ENCODE results near the gene CCDC157. TPM values are rescaled to one million over a fixed set of nuclear protein-coding genes. Genes with fewer than 3 reads are reported as not detected.

CCDC157 gene
- total and polyA plus RNA-seq, 10 of the 15 experiments (the other 5 are each of a cell fraction or from before 2014, with no cell fraction given), result 0.10 to 2.8 (median 1.2) TPM

DNA sequence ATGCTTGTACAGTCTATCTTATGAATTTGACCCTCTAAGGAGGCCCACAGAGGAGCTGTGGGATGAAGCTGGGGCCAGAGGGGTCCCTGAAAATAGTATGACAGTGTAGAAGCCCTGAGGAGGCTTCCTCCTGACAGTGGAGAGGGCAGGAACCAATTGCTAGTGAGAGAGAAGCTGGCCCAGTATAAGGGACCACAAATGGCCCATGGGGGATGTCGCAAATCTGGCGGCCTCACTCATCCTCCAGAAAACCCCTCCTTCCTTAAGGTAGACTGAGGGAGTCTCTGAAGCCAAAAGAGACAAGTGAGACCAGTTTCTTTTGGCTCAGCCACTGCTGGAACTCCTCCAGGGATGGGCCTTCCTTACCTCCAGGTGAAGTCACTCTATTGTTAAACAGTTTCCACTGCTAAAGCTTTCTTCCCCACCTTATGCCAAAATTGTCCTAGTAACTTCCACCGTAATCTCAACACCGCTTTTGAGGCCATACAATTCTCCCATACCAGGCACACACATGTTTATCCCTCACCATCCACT lies 49.7 kb upstream of the CCDC157 start:
- no peak overlapping the region for H2AFZ ChIP-seq (ENCODE audit: control insufficient read depth, low read depth, low read length)
- H4K20me1 ChIP-seq (ENCODE audit: control insufficient read depth, insufficient read depth), result no peaks in the 10 kb centered on the region
- H3K4me2 ChIP-seq (ENCODE audit: control insufficient read depth, insufficient read depth), result peak overlapping the region; percentile 99
- in situ Hi-C loops (cut with MboI) (no loop called here), intact Hi-C loops (cut with micrococcal nuclease; ENCODE audit: unreplicated experiment) (loop anchor here (2.0 kb wide), 1 partner anchor 18 kb away; the partner anchor contains the start of gene CASTOR1)
- no peak for ATAC-seq
- ChIA-PET CTCF (interaction anchor here (1.2 to 18.4 kb wide), 2 partner anchors 18 kb away, joined by 3 to 177 read pairs; partner anchors contain the start of gene CASTOR1), RAD21 (ENCODE audit: unreplicated experiment) (interaction anchor here (0.6 to 8.2 kb wide), 7 partner anchors 18 to 117 kb away, joined by 3 to 88 read pairs (median 4); partner anchors contain the start of genes CASTOR1, CCDC157, SF3A1 and TBC1D10A), SMC1A (ENCODE audit: uncharacterized antibody, unreplicated experiment) (interaction anchor here (0.8 to 9.7 kb wide), 5 partner anchors 8 to 117 kb away, joined by 3 to 92 read pairs (median 6); partner anchors contain the start of genes CASTOR1 and TBC1D10A), POLR2A (interaction anchor here (0.7 to 16.1 kb wide), 6 partner anchors 8 to 116 kb away, joined by 3 to 198 read pairs (median 5); partner anchors contain the start of gene TBC1D10A)
- H3K4me3 ChIP-seq, result no peak overlapping the region
- no TSS peak for BruUV-seq (replicated peaks)
- TF ChIP-seq TBL1XR1 (IDR thresholded peaks at IDR 0.05; ENCODE audit: low read depth, low read length) (no peak), JUNB (IDR thresholded peaks at IDR 0.05) (no peak), RFX5 (IDR thresholded peaks at IDR 0.05; ENCODE audit: low read depth, low read length) (no peak), ZBED1 (IDR thresholded peaks at IDR 0.05; ENCODE audit: borderline replicate concordance) (no peak)
- TF ChIP-seq, protein P1, sequence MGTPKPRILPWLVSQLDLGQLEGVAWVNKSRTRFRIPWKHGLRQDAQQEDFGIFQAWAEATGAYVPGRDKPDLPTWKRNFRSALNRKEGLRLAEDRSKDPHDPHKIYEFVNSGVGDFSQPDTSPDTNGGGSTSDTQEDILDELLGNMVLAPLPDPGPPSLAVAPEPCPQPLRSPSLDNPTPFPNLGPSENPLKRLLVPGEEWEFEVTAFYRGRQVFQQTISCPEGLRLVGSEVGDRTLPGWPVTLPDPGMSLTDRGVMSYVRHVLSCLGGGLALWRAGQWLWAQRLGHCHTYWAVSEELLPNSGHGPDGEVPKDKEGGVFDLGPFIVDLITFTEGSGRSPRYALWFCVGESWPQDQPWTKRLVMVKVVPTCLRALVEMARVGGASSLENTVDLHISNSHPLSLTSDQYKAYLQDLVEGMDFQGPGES (IDR thresholded peaks at IDR 0.05), result no peak
- H3K4me1 ChIP-seq (ENCODE audit: control insufficient read depth, insufficient read depth, low read length), result peaks cover 98% of the 10 kb centered on the region
- no peak for FAIRE-seq
- no peaks in the 10 kb centered on the region for H3K9me3 ChIP-seq (replicated peaks; ENCODE audit: control insufficient read depth, insufficient read depth, low read length)
- DNase-seq (ENCODE audit: low read depth, low spot score), result no peak
- H3K27ac ChIP-seq (ENCODE audit: control insufficient read depth, insufficient read depth), result peak overlapping the region; percentile 96
- peak overlapping the region; percentile 82 for H3K9ac ChIP-seq (ENCODE audit: control insufficient read depth, insufficient read depth, low read length)
- H3K27me3 ChIP-seq (replicated peaks in 1 of 2; ENCODE audit: control insufficient read depth in 2 of 2, insufficient read depth in 2 of 2, low read length in 1 of 2), result no peaks in the 10 kb centered on the region
- WGBS (ENCODE audit: insufficient coverage, insufficient replicate concordance, low lambda C conversion rate, missing lambda C conversion rate), result 76% methylated on average over 4 of the region's 4 CpGs
- H3K36me3 ChIP-seq (ENCODE audit: control insufficient read depth in 2 of 2, insufficient read depth in 2 of 2, low read length in 1 of 2), result peaks cover 6 to 19% of the 10 kb centered on the region in 2 experiments; a peak in 3 of 4 replicates
- H3K79me2 ChIP-seq (ENCODE audit: control insufficient read depth, insufficient read depth, low read length), result peaks cover 64% of the 10 kb centered on the region
